HG02610 (cell line): ENCODE measurements around the gene IFI44L.
A peak's percentile ranks its signal among the peaks of the same experiment; 100 is the strongest.

Source experiments
- ATAC-seq: cut with Tn5 transposase; IDR thresholded peaks from one replicate; pipeline ENCODE4 v1.9.1; 2021; ENCODE audit warnings: mild to moderate bottlenecking, moderate library complexity; ENCODE audit not compliant: unreplicated experiment

Gene IFI44L

DNA sequence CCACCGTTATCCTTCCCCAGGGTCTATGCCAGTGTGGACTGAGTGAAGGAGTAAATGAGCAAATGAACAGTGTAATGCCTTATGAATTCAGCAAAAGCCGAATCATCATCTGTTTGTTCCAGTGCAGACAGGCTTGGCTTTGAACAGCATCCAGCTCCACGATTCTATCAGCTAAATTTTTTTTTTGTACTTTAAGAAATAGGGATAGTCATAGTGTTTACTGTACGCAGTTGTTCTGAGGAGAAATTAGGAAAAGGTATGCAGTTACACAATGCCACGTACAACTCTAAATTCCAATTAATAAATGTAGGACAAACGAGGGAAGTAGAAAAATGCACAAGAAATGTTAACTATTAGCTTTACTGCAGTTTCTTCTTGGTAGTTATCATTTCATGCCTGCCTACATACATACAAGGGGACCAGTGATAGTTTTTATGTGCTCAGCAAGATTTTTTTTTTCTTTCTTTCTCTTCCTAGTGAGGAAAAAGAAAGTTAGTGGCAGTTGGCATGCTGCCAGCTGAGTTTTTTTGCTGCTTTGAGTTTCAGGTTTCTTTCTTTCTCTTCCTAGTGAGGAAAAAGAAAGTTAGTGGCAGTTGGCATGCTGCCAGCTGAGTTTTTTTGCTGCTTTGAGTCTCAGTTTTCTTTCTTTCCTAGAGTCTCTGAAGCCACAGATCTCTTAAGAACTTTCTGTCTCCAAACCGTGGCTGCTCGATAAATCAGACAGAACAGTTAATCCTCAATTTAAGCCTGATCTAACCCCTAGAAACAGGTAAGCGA is at the start of gene IFI44L:
TSS of gene IFI44L (plus strand) at position 646 of the 777 bp plus-strand sequence. CDS start 7,468 bp downstream, outside the sequence.
- peak; percentile 38 for ATAC-seq

- no peak for ATAC-seq
Measured at GRCh38 chr1:78570539-78570938, 49.7 kb upstream of the IFI44L start.

- ATAC-seq = no peak
Measured at GRCh38 chr1:78577257-78578100, 42.8 kb upstream of the IFI44L start.

- ATAC-seq = no peak
Measured at GRCh38 chr1:78586572-78586971, 33.7 kb upstream of the IFI44L start.

DNA sequence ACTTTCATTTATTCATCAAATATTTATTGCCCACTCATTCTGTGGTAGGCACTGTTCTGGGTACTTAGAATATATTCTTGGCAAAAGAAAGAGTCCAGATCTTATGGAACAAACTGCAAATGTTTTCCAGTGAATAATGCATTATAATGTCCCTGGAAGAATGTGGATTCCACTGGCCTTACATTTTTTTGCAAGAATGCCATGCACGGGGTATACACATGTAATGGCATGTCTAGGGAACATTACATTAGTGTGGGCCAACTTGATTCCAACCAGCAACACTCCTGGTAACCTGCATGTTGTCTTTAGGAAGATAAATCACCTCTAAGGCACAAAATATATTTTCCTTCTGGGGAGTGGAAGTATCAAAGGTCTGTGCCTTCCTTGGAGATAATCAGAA is 33.0 kb upstream of the IFI44L start:
- ATAC-seq = no peak

GRCh38 chr1:78591971-78592370 is 28.3 kb upstream of the IFI44L start:
- no peak for ATAC-seq

DNA sequence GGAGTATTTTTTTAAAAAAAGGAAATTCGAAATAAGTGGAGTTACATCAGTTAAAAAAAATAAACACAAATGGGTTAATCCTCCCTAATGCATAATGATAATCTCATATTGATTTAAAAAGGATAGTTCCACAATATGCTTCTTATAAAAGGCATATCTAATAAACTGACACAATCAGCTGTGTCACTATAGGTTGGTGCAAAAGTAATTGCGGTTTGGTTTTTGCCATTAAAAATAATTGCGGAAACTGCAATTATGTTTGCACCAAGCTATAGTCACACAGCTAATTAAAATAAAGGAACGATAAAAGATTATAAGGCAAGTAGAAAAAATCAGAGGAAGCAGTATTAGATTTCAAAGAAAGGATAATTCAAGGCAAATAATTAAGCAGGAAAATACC is 21.0 kb upstream of the IFI44L start:
- no peak for ATAC-seq

DNA sequence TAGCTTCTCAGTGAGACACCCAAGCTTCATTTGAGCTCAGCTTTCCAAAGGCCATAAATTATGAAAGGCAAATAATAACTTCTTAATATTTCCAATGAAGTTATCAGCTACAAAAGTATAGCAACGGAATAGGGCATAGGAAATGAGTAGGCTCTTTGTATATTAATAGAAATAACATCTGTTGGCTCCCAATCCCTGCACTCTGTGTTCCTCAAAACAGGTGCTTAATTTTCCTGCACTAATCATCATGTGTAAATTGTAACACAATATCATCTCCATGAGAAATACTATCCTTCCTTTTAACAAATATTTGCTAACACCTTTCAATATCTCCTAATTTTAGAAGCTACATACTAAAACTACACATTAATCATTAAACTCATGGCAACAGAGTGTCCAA is 19.2 kb upstream of the IFI44L start:
- ATAC-seq = no peak

GRCh38 chr1:78603206-78603605 is 17.0 kb upstream of the IFI44L start:
- no peak for ATAC-seq

GRCh38 chr1:78604643-78605042 is 15.6 kb upstream of the IFI44L start:
- no peak for ATAC-seq

DNA sequence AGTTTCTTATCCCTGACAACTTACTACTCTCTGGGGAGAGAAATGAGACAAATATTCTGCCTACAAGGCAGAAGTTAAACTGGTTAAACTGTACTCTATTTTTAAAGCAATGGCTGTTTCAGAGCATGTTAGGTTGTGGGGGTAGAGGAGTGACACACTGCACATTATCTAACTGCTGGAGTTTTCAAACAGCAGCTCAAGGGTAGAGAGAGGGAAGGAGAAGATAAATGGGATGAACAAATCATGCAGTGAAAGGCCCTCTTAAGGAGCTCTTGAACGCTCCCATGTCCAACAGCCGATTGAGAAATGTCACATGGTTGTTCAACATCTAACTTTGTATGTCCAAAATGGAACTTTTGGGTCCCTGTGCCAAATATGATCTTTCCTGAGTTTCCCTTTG is 14.0 kb upstream of the IFI44L start:
- no peak for ATAC-seq

- no peak for ATAC-seq
Measured at GRCh38 chr1:78607334-78607927, 12.8 kb upstream of the IFI44L start.

- no peak for ATAC-seq
Measured at GRCh38 chr1:78607944-78608343, 12.3 kb upstream of the IFI44L start.

- peak; percentile 38 for ATAC-seq
Measured at GRCh38 chr1:78617615-78618026, 2.6 kb upstream of the IFI44L start.

DNA sequence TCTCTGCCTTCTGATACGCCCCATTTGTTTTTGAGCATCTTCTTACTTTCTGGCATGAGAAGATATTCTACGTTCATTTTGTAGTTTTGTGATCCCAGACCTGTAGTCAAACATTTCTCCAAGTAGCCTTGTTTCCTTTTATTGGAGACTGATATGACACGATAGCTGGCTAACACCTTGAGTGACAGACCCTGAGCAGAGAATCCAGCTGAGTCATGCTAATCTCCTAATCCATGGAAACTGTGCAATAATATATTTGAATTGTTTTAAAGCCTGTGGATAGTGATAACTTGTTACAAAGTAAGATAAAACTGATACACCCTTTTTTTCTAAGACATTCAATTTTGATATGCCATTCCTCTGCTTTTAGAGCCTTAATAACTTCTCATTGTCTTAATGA is 1.2 kb upstream of the IFI44L start:
- no peak for ATAC-seq

DNA sequence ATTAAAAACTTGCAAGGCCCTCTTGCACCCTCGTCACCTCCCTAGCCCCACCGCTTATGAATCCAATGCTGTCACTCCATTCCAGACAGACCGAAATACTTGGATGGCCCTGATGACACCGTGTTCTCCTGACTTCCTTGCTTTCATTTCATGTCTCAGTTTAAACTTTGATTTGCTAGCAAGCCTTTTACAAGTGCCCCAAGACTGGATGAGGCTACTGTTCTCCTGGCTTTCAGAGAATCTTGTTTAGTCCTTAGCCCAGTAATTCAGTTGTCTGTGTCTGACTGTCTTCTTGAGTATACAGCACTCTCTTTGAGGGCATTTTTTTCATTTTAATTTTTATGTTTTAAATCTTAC is 824 bp upstream of the IFI44L start:
- peak; percentile 21 for ATAC-seq

GRCh38 chr1:78620666-78621065 is 418 bp downstream of the IFI44L start:
- ATAC-seq = peak; percentile 15

DNA sequence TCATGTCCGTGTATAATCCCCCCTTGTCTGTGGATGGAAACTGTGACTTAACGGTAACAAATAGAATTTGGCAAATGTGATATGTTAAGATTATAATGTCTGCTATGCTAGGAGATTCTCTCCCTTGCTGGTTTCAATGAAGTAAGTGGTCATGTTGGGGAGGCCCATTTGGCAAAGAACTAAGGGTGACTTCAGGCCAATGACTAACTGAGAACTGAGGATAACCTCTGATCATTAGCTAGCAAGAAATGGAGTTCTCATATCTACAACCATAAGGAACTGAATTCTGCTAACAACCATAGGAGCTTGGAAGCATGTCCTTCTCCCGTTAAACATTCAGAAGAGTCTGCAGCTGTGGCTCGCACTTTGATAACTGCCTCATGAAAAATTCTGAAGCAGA is 2.3 kb downstream of the IFI44L start:
- no peak for ATAC-seq

DNA sequence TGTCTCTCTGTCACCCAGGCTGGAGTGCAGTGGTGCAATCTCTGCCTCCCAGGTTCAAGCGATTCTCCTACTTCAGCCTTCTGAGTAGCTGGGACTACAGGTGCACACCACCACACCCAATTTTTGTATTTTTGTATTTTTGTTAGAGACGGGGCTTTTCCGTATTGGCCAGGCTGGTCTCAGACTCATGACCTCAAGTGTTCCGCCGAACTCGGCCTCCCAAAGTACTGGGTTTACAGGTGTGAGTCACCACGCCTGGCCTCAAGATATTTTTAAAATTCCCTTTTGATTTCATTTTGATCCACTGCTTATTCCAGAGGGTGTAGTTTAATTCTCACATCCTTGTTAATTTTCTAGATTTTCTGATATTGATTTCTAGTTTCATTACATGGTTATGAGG is 3.8 kb downstream of the IFI44L start:
- ATAC-seq = no peak

DNA sequence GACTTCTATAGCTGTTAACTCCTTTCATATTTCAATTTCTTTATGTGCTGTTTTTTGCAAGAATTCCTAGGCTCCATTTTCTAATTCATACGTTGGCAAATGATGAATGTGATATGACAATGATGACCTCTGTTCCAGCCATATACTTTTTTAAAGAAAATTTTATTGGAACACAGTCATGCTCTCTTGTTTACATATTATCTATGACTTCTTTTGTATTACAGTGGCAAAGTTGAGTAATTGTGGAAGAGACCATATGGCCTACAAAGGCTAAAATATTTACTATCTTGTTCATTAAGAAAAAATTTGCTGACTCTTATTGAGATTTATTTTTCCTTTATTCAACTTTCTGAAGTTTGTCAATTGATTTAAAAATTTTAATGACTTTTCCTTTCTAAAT is 7.1 kb downstream of the IFI44L start:
- ATAC-seq = no peak

DNA sequence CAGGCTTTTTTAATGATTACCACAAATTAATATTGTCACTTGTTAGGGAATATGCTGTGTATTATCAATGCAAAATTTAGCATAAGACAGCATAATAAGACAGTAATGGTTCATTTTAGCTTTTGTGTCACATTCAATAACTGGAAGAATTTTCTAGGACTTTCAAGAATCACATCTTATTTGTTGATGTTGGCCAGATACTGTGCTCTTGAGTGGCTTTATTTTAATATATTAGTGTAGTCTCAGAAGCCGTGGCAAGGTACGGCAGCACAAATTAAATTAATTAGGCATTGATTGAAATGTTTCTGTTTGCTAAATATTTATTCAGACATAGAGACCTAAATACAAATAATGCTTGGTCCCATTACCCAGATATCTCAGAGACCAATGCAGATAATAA is 10.4 kb downstream of the IFI44L start:
- no peak for ATAC-seq

- no peak for ATAC-seq
Measured at GRCh38 chr1:78633209-78633608, 13.0 kb downstream of the IFI44L start.
